MM.1S (cell line): Measurements from ENCODE around the gene UTS2B.

Experiments used
- EZH2 ChIP-seq: fragments of 300-600 bp; sonication (generic); optimal IDR thresholded peaks from 2 replicates; pipeline ENCODE3; 2017; ENCODE audit warnings: low read depth, mild to moderate bottlenecking, antibody characterized with exemption, low read length, mixed read lengths
- TF ChIP-seq, protein P1 (sequence below): fragments of 300-600 bp; sonication (generic); IDR thresholded peaks from 2 replicates; pipeline ENCODE4 v1.5.1; 2016; ENCODE audit warnings: antibody characterized with exemption, low read length, mixed read lengths

DNA sequence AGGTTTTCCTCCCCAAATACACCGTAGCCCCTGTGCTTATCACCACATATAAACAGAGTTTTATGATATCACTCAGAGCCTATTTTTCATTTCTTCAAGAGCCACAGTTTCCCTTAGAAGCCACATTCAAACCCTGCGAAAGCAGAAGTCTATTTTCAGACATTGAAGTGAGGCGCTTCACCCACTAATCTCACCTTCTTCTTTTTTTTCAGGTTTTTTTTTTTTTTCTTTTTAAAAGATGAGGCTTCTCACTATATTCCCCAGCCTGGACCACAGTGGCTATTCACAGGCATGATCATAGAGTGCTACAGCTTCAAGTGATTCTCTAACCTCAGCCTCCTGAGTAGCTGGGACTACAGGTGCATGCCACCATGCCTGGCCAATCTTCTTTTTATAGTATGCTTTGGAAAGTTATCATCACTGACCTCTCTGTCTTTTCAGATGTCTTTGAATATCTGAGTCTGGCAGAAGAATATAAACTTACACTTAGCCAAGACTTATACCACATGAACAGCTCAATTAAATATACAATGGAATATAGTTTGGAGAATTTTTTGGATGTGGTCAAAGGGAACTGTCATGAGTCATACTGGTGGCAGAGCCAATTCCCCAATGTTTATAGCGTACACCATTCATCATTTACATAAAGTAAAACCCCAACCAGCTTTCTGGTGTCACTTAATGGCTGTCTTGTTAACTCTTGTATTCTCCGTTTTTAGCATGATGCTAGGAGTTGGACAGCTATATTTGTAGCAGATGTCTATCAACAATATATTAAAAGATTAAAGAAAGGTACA is 60.8 kb downstream of the UTS2B start:
- no peak for TF ChIP-seq EZH2
- TF ChIP-seq, protein P1, sequence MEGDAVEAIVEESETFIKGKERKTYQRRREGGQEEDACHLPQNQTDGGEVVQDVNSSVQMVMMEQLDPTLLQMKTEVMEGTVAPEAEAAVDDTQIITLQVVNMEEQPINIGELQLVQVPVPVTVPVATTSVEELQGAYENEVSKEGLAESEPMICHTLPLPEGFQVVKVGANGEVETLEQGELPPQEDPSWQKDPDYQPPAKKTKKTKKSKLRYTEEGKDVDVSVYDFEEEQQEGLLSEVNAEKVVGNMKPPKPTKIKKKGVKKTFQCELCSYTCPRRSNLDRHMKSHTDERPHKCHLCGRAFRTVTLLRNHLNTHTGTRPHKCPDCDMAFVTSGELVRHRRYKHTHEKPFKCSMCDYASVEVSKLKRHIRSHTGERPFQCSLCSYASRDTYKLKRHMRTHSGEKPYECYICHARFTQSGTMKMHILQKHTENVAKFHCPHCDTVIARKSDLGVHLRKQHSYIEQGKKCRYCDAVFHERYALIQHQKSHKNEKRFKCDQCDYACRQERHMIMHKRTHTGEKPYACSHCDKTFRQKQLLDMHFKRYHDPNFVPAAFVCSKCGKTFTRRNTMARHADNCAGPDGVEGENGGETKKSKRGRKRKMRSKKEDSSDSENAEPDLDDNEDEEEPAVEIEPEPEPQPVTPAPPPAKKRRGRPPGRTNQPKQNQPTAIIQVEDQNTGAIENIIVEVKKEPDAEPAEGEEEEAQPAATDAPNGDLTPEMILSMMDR, result no peak
